HCT116 (cell line): ENCODE data around the gene VMP1.

Source experiments
- CTCF ChIP-seq, 3 experiments: fragments of 200-600 bp in 1 of 3; sonication (generic) in 1 of 3; IDR thresholded peaks in 2 of 3; conservative IDR thresholded peaks in 1 of 3; 2 replicates each; pipeline ENCODE4 v1.5.1; 2012 to 2017; ENCODE audit warnings: low read depth in 2 of 3, low read length in 2 of 3, antibody characterized with exemption in 1 of 3, borderline replicate concordance in 1 of 3, control low read depth in 1 of 3, mild to moderate bottlenecking in 1 of 3, mixed read lengths in 1 of 3, mixed run types in 1 of 3, moderate library complexity in 1 of 3; ENCODE audit not compliant: insufficient read depth in 1 of 3
- POLR2A ChIP-seq: IDR thresholded peaks from 2 replicates; pipeline ENCODE4 v1.7.0; 2011; ENCODE audit warnings: borderline replicate concordance; ENCODE audit not compliant: insufficient read depth, insufficient read length; ENCODE audit errors: extremely low read depth
- YY1 ChIP-seq: IDR thresholded peaks from 2 replicates; pipeline ENCODE4 v1.6.1; 2011; ENCODE audit warnings: low read length, low read depth, moderate library complexity, mild to moderate bottlenecking; ENCODE audit not compliant: insufficient replicate concordance; ENCODE audit errors: extremely low read depth

- no peak for TF ChIP-seq CTCF (IDR thresholded peaks at IDR 0.05 in 2 of 3, conservative IDR thresholded peaks at IDR 0.05 in 1 of 3; ENCODE audit: borderline replicate concordance in 1 of 3, insufficient read depth in 1 of 3, low read depth in 2 of 3, low read length in 2 of 3)
- no peak for TF ChIP-seq POLR2A
- TF ChIP-seq YY1 = no peak
These were observed 72.1 kb downstream of the VMP1 start for GRCh38 chr17:59779521-59779920.
